HepG2 (cell line): ENCODE measurements around the gene AFF1. TPM values are rescaled to one million over a fixed set of nuclear protein-coding genes. Genes with fewer than 3 reads are reported as not detected.

ENCODE experiments used
- HMG20B ChIP-seq: conservative IDR thresholded peaks from 2 replicates; pipeline ENCODE4 v1.6.1; 2016; ENCODE audit warnings: missing genetic modification reagents, missing compliant biosample characterization
- KLF6 ChIP-seq: IDR thresholded peaks from 2 replicates; pipeline ENCODE4 v1.8.0; 2016; ENCODE audit warnings: missing biosample characterization, missing genetic modification reagents
- PHB2 ChIP-seq: fragments of 450-650 bp; IDR thresholded peaks from 2 replicates; pipeline ENCODE4 v1.6.1; 2018; ENCODE audit not compliant: partially characterized antibody
- SIX1 ChIP-seq: sonication (generic); formaldehyde crosslinking; IDR thresholded peaks from 2 replicates; pipeline ENCODE4 v1.4.0; 2020; ENCODE audit warnings: missing genetic modification reagents, borderline replicate concordance
- SNAPC2 ChIP-seq: sonication (generic); formaldehyde crosslinking; IDR thresholded peaks from 2 replicates; pipeline ENCODE4 v1.8.1; 2022; ENCODE audit warnings: mild to moderate bottlenecking, missing genetic modification reagents
- SRF ChIP-seq: IDR thresholded peaks from 2 replicates; pipeline ENCODE4 v1.6.1; 2011; ENCODE audit warnings: mild to moderate bottlenecking, low read depth, low read length, moderate library complexity
- ZNF207 ChIP-seq: fragments of 450-650 bp; IDR thresholded peaks from 2 replicates; pipeline ENCODE4 v1.6.1; 2016; ENCODE audit warnings: antibody characterized with exemption, borderline replicate concordance
- ZNF263 ChIP-seq: sonication (generic); formaldehyde crosslinking; IDR thresholded peaks from 2 replicates; pipeline ENCODE4 v1.4.0; 2020; ENCODE audit warnings: missing genetic modification reagents
- ZNF564 ChIP-seq: sonication (generic); formaldehyde crosslinking; IDR thresholded peaks from 2 replicates; pipeline ENCODE4 v1.8.1; 2023; ENCODE audit warnings: mild to moderate bottlenecking, missing genetic modification reagents
- ZNF619 ChIP-seq: sonication (generic); formaldehyde crosslinking; IDR thresholded peaks from 2 replicates; pipeline ENCODE4 v1.4.0; 2020; ENCODE audit warnings: mild to moderate bottlenecking, missing genetic modification reagents
- polyA plus RNA-seq, 8 experiments: library from polyadenylated mRNA; depleted of rRNA in 3 of 8; stranded (reverse) in 7 of 8; unstranded in 1 of 8; fragments of >200 nt; fragmentation: Illumina TruSeq in 4 of 8; extraction: Trizol in 4 of 8; gene quantifications; 2 replicates each; pipeline versions ENCODE4 v1.2.1 to v1.2.3, GENCODE V29; 2011 to 2016; ENCODE audit warnings: low read depth in 4 of 8, missing spikeins in 1 of 8, mixed read lengths in 1 of 8; ENCODE audit not compliant: insufficient read depth in 1 of 8
- total RNA-seq, 5 experiments: library from RNA; depleted of rRNA; stranded (reverse); fragments of >200 nt; fragmentation: Illumina TruSeq; extraction: Trizol; gene quantifications; 2 replicates each; pipeline ENCODE4 v1.2.3, GENCODE V29; 2016; ENCODE audit warnings: low read depth in 1 of 5
- TF ChIP-seq, protein P1 (sequence below): sonication (generic); formaldehyde crosslinking; IDR thresholded peaks from 2 replicates; pipeline ENCODE4; 2020; ENCODE audit warnings: missing genetic modification reagents, mild to moderate bottlenecking, borderline replicate concordance
- TF ChIP-seq, protein P2 (sequence below): sonication (generic); formaldehyde crosslinking; IDR thresholded peaks from 2 replicates; pipeline ENCODE4 v1.5.0; 2020; ENCODE audit warnings: missing genetic modification reagents
- TF ChIP-seq, protein P3 (sequence below): sonication (generic); formaldehyde crosslinking; IDR thresholded peaks from 2 replicates; pipeline ENCODE4 v1.4.0; 2020; ENCODE audit warnings: missing genetic modification reagents
- TF ChIP-seq, protein P4 (sequence below): sonication (generic); formaldehyde crosslinking; IDR thresholded peaks from 2 replicates; pipeline ENCODE4 v1.8.0; 2022; ENCODE audit warnings: low read depth, missing genetic modification reagents
- TF ChIP-seq, protein P5 (sequence below): sonication (generic); formaldehyde crosslinking; IDR thresholded peaks from 2 replicates; pipeline ENCODE4 v1.4.0; 2020; ENCODE audit warnings: mild to moderate bottlenecking, missing genetic modification reagents, borderline replicate concordance
- TF ChIP-seq, protein P6 (sequence below): sonication (generic); formaldehyde crosslinking; IDR thresholded peaks from 2 replicates; pipeline ENCODE4 v1.4.0; 2020; ENCODE audit warnings: mild to moderate bottlenecking, missing genetic modification reagents
- TF ChIP-seq, protein P7 (sequence below): sonication (generic); formaldehyde crosslinking; conservative IDR thresholded peaks from 2 replicates; pipeline ENCODE4 v1.8.0; 2022; ENCODE audit warnings: mild to moderate bottlenecking, moderate library complexity, missing genetic modification reagents

Gene AFF1
- total and polyA plus RNA-seq, 2 of the 13 experiments (the other 11 are each of a cell fraction or from before 2014, with no cell fraction given), result 15.5 to 15.9 TPM

DNA sequence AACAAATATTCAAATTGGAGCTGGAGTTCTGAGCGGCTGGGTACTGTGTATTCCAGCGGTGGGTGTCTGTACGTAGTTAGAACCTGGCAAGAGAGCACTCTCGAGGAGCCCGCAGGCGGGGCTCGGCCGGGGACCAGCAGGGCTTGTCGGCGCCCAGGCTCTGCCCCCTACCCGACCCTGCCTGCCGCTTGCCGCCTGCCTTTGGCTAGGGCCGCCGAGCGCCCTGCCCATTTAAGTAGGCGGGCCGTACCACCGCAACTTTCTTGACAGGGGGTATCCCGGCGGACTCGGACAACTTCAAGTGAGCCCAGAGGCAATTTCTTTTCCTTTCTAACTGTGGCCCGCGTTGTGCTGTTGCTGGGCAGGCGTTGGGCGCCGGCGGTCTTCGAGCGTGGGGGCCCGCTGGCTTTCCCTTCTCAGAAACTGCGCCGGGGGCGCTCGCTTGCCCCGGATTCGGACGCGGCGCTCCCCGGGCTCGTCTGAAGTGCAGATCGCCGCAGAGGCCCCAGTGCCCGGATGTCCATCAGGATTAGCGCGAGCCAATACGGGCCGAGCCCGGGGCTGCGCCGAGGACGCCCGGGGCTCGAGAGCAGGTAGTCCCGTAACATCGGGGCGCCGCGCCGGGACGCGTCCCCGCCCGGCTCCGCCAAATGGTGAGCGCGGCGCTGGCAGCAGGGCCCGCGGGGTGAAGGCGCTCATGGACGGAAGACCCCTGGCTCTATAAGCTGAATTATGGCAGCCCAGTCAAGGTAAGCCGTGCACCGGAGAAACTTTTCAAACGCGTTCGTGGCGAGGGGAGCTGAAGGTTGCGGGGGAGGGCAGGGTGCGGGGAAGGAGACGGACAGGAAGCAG, 72.1 kb downstream of the AFF1 start (continued):
- TF ChIP-seq, protein P1, sequence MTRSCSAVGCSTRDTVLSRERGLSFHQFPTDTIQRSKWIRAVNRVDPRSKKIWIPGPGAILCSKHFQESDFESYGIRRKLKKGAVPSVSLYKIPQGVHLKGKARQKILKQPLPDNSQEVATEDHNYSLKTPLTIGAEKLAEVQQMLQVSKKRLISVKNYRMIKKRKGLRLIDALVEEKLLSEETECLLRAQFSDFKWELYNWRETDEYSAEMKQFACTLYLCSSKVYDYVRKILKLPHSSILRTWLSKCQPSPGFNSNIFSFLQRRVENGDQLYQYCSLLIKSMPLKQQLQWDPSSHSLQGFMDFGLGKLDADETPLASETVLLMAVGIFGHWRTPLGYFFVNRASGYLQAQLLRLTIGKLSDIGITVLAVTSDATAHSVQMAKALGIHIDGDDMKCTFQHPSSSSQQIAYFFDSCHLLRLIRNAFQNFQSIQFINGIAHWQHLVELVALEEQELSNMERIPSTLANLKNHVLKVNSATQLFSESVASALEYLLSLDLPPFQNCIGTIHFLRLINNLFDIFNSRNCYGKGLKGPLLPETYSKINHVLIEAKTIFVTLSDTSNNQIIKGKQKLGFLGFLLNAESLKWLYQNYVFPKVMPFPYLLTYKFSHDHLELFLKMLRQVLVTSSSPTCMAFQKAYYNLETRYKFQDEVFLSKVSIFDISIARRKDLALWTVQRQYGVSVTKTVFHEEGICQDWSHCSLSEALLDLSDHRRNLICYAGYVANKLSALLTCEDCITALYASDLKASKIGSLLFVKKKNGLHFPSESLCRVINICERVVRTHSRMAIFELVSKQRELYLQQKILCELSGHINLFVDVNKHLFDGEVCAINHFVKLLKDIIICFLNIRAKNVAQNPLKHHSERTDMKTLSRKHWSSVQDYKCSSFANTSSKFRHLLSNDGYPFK (CRISPR knock-in tag), result peak; percentile 62; the same call in 1 of the 2 replicates
- TF ChIP-seq ZNF263 (CRISPR knock-in tag) (no peak), PHB2 (no peak), ZNF564 (peak; percentile 71; the same call in 1 of the 2 replicates), SIX1 (CRISPR knock-in tag) (no peak), SRF (no peak), KLF6 (CRISPR knock-in tag) (peak; percentile 80; the same call in 1 of the 2 replicates), ZNF207 (no peak), HMG20B (no peak; the same call in 1 of the 2 replicates), ZNF619 (CRISPR knock-in tag) (0 out of 2 replicates have a peak, but pooled peaks have one; percentile 31), SNAPC2 (CRISPR knock-in tag) (no peak; the same call in 1 of the 2 replicates)
- TF ChIP-seq, protein P2, sequence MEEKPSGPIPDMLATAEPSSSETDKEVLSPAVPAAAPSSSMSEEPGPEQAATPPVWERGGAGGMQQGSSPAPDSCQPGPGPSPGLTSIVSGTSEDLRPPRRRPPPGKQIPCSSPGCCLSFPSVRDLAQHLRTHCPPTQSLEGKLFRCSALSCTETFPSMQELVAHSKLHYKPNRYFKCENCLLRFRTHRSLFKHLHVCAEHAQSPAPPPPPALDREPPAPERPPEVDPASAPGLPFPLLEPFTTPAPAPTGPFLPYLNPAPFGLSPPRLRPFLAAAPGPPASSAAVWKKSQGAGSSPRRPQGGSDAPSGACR, result peak; percentile 96
- TF ChIP-seq, protein P3, sequence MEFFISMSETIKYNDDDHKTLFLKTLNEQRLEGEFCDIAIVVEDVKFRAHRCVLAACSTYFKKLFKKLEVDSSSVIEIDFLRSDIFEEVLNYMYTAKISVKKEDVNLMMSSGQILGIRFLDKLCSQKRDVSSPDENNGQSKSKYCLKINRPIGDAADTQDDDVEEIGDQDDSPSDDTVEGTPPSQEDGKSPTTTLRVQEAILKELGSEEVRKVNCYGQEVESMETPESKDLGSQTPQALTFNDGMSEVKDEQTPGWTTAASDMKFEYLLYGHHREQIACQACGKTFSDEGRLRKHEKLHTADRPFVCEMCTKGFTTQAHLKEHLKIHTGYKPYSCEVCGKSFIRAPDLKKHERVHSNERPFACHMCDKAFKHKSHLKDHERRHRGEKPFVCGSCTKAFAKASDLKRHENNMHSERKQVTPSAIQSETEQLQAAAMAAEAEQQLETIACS (CRISPR knock-in tag), result peak; percentile 47; the same call in 1 of the 2 replicates
- TF ChIP-seq, protein P4, sequence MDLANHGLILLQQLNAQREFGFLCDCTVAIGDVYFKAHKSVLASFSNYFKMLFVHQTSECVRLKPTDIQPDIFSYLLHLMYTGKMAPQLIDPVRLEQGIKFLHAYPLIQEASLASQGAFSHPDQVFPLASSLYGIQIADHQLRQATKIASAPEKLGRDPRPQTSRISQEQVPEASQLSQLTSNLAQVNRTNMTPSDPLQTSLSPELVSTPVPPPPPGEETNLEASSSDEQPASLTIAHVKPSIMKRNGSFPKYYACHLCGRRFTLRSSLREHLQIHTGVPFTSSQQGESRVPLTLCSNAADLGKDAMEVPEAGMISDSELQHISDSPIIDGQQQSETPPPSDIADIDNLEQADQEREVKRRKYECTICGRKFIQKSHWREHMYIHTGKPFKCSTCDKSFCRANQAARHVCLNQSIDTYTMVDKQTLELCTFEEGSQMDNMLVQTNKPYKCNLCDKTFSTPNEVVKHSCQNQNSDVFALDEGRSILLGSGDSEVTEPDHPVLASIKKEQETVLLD (CRISPR knock-in tag), result peak; percentile 76
- TF ChIP-seq, protein P5, sequence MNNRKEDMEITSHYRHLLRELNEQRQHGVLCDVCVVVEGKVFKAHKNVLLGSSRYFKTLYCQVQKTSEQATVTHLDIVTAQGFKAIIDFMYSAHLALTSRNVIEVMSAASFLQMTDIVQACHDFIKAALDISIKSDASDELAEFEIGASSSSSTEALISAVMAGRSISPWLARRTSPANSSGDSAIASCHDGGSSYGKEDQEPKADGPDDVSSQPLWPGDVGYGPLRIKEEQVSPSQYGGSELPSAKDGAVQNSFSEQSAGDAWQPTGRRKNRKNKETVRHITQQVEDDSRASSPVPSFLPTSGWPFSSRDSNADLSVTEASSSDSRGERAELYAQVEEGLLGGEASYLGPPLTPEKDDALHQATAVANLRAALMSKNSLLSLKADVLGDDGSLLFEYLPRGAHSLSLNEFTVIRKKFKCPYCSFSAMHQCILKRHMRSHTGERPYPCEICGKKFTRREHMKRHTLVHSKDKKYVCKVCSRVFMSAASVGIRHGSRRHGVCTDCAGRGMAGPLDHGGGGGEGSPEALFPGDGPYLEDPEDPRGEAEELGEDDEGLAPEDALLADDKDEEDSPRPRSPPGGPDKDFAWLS (CRISPR knock-in tag), result no peak
- TF ChIP-seq, protein P6, sequence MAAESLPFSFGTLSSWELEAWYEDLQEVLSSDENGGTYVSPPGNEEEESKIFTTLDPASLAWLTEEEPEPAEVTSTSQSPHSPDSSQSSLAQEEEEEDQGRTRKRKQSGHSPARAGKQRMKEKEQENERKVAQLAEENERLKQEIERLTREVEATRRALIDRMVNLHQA (CRISPR knock-in tag), result no peak
- TF ChIP-seq, protein P7, sequence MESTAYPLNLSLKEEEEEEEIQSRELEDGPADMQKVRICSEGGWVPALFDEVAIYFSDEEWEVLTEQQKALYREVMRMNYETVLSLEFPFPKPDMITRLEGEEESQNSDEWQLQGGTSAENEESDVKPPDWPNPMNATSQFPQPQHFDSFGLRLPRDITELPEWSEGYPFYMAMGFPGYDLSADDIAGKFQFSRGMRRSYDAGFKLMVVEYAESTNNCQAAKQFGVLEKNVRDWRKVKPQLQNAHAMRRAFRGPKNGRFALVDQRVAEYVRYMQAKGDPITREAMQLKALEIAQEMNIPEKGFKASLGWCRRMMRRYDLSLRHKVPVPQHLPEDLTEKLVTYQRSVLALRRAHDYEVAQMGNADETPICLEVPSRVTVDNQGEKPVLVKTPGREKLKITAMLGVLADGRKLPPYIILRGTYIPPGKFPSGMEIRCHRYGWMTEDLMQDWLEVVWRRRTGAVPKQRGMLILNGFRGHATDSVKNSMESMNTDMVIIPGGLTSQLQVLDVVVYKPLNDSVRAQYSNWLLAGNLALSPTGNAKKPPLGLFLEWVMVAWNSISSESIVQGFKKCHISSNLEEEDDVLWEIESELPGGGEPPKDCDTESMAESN, result peak; percentile 89
